IPS-NIHi7 (cell line): ENCODE measurements around the gene DCANP1.

Source experiments
- DNase-seq: peaks from one replicate; pipeline ENCODE4 v3.0.0; 2012; ENCODE audit warnings: mixed read lengths; ENCODE audit errors: extremely low spot score

The DCANP1 gene

GRCh38 chr5:135425641-135426040 lies 21.5 kb downstream of the DCANP1 start:
- DNase-seq: no peak

- DNase-seq: no peak
These were observed 23.3 kb downstream of the DCANP1 start for GRCh38 chr5:135423846-135424168.

GRCh38 chr5:135423146-135423845 lies 23.9 kb downstream of the DCANP1 start:
- no peak for DNase-seq

GRCh38 chr5:135422419-135422818 lies 24.7 kb downstream of the DCANP1 start:
- DNase-seq: no peak

GRCh38 chr5:135417083-135417482 lies 30.1 kb downstream of the DCANP1 start:
- no peak for DNase-seq

- DNase-seq: no peak
These were observed 42.1 kb downstream of the DCANP1 start for GRCh38 chr5:135405082-135405481.

GRCh38 chr5:135402031-135402430 lies 45.1 kb downstream of the DCANP1 start:
- DNase-seq: no peak

GRCh38 chr5:135400866-135401265 lies 46.3 kb downstream of the DCANP1 start:
- DNase-seq: no peak

- peak; percentile 50 for DNase-seq
These were observed 47.2 kb downstream of the DCANP1 start for GRCh38 chr5:135399794-135400542.

GRCh38 chr5:135398855-135399793 lies 48.0 kb downstream of the DCANP1 start, which contains the start of gene MACROH2A1:
MACROH2A1 (minus strand) TSS chr5:135399231; CDS start chr5:135389093, 10,138 bp downstream.
- peak; percentile 73 for DNase-seq

GRCh38 chr5:135398160-135398854 lies 48.8 kb downstream of the DCANP1 start:
- peak; percentile 67 for DNase-seq

- DNase-seq: no peak
These were observed 50.1 kb downstream of the DCANP1 start for GRCh38 chr5:135397084-135397483.

- peak; percentile 4 for DNase-seq
These were observed 50.6 kb downstream of the DCANP1 start for GRCh38 chr5:135396459-135397055.

GRCh38 chr5:135395866-135396265 lies 51.3 kb downstream of the DCANP1 start:
- no peak for DNase-seq

- peak; percentile 10 for DNase-seq
These were observed 51.7 kb downstream of the DCANP1 start for GRCh38 chr5:135395451-135395850.
